ENCODE data around the gene MGRN1. TPM values are rescaled to one million over a fixed set of nuclear protein-coding genes. Genes with fewer than 3 reads are reported as not detected.

The MGRN1 gene
- total RNA-seq, 1 experiment from 2014 or later = 61.3 TPM

GRCh38 chr16:4610011-4611005 is 14.3 kb upstream of the MGRN1 start:
- POLR2A ChIA-PET = interaction anchor here (0.6 kb wide), 1 partner anchor 236 kb away, joined by 4 read pairs; no protein-coding TSS in a partner anchor
- intact Hi-C loops (cut with micrococcal nuclease) = loop anchor here (10.0 kb wide), 1 partner anchor 344 kb away; the partner anchor contains the start of gene SEC14L5
- Mint-ChIP-seq H3K27ac (ENCODE audit: low read depth, unreplicated experiment) (no peak overlapping the region), H3K36me3 (ENCODE audit: insufficient read depth, unreplicated experiment) (peaks cover 27% of the 10 kb centered on the region), H3K9me3 (ENCODE audit: unreplicated experiment) (no peaks in the 10 kb centered on the region), H3K4me3 (ENCODE audit: unreplicated experiment) (no peak overlapping the region), H3K4me1 (ENCODE audit: insufficient read depth, unreplicated experiment) (peaks cover 6% of the 10 kb centered on the region), H3K27me3 (ENCODE audit: insufficient read depth, unreplicated experiment) (no peaks in the 10 kb centered on the region)
- no peak for TF ChIP-seq CTCF (IDR thresholded peaks at IDR 0.05; ENCODE audit: unreplicated experiment)
- CTCF ChIA-PET = interaction anchor here (0.6 to 1.4 kb wide), 3 partner anchors 24 to 126 kb away, joined by 3 to 5 read pairs (median 4); no protein-coding TSS in a partner anchor
- DNase-seq (ENCODE audit: unreplicated experiment) = no peak
- BruUV-seq (replicated peaks) = no TSS peak

- no TSS peak for BruUV-seq (replicated peaks)
- peaks cover 13% of the 10 kb centered on the region for H3K4me1 Mint-ChIP-seq (ENCODE audit: insufficient read depth, unreplicated experiment)
- H3K9me3 Mint-ChIP-seq (ENCODE audit: unreplicated experiment) = no peaks in the 10 kb centered on the region
- no peaks in the 10 kb centered on the region for H3K27me3 Mint-ChIP-seq (ENCODE audit: insufficient read depth, unreplicated experiment)
- TF ChIP-seq CTCF (IDR thresholded peaks at IDR 0.05; ENCODE audit: unreplicated experiment) = no peak
- POLR2A ChIA-PET = interaction anchor here (0.7 kb wide), 1 partner anchor 208 kb away, joined by 3 read pairs; no protein-coding TSS in a partner anchor
- peak overlapping the region; percentile 36 for H3K4me3 Mint-ChIP-seq (ENCODE audit: unreplicated experiment)
- DNase-seq (ENCODE audit: unreplicated experiment) = peak; percentile 65
- H3K36me3 Mint-ChIP-seq (ENCODE audit: insufficient read depth, unreplicated experiment) = peaks cover 22% of the 10 kb centered on the region
- no peak overlapping the region for H3K27ac Mint-ChIP-seq (ENCODE audit: low read depth, unreplicated experiment)
- CTCF ChIA-PET = interaction anchor here (1.1 to 1.6 kb wide), 2 partner anchors 13 to 25 kb away, joined by 4 to 9 read pairs; no protein-coding TSS in a partner anchor
- intact Hi-C loops (cut with micrococcal nuclease) = loop anchor here (10.0 kb wide), 1 partner anchor 343 kb away; the partner anchor contains the start of gene SEC14L5
Observed at GRCh38 chr16:4611337-4612021, 13.1 kb upstream of the MGRN1 start.

- no peaks in the 10 kb centered on the region for H3K27me3 Mint-ChIP-seq (ENCODE audit: insufficient read depth, unreplicated experiment)
- peak overlapping the region; percentile 61 for H3K27ac Mint-ChIP-seq (ENCODE audit: low read depth, unreplicated experiment)
- ChIA-PET CTCF (interaction anchor here (1.6 kb wide), 1 partner anchor 12 kb away, joined by 9 read pairs; no protein-coding TSS in a partner anchor), POLR2A (no interaction called here)
- no peak for TF ChIP-seq CTCF (IDR thresholded peaks at IDR 0.05; ENCODE audit: unreplicated experiment)
- intact Hi-C loops (cut with micrococcal nuclease) = loop anchor here (10.0 kb wide), 1 partner anchor 342 kb away; the partner anchor contains the start of gene SEC14L5
- DNase-seq (ENCODE audit: unreplicated experiment) = no peak
- no peaks in the 10 kb centered on the region for H3K9me3 Mint-ChIP-seq (ENCODE audit: unreplicated experiment)
- peaks cover 13% of the 10 kb centered on the region for H3K4me1 Mint-ChIP-seq (ENCODE audit: insufficient read depth, unreplicated experiment)
- peak overlapping the region; percentile 85 for H3K4me3 Mint-ChIP-seq (ENCODE audit: unreplicated experiment)
- H3K36me3 Mint-ChIP-seq (ENCODE audit: insufficient read depth, unreplicated experiment) = peaks cover 18% of the 10 kb centered on the region
- BruUV-seq (replicated peaks) = no TSS peak
Observed at GRCh38 chr16:4612474-4612931, 12.1 kb upstream of the MGRN1 start.

Measured in MCF 10A (cell line).